SK-N-SH (cell line): ENCODE data around the gene ANKMY2. TPM values are rescaled to one million over a fixed set of nuclear protein-coding genes. Genes with fewer than 3 reads are reported as not detected.

Experiments
- ELF1 ChIP-seq: IDR thresholded peaks from 2 replicates; pipeline ENCODE4 v1.4.0; 2012
- EZH2phosphoT487 ChIP-seq: fragments of 200-600 bp; sonication (generic); IDR thresholded peaks from 2 replicates; pipeline ENCODE4 v1.6.1; 2017; ENCODE audit warnings: low read depth, mixed run types, mild to moderate bottlenecking, antibody characterized with exemption, moderate library complexity, borderline replicate concordance
- GATA2 ChIP-seq: sonication (generic); formaldehyde crosslinking; IDR thresholded peaks from 2 replicates; pipeline ENCODE4 v1.5.0; 2020; ENCODE audit warnings: mild to moderate bottlenecking, missing genetic modification reagents
- MXI1 ChIP-seq: IDR thresholded peaks from 2 replicates; pipeline ENCODE4 v1.6.1; 2012; ENCODE audit warnings: mild to moderate bottlenecking, low read depth, low read length, improper control_type of control experiment
- NFIC ChIP-seq: IDR thresholded peaks from 2 replicates; pipeline ENCODE4 v1.4.0; 2012; ENCODE audit warnings: borderline replicate concordance
- TCF12 ChIP-seq: IDR thresholded peaks from 2 replicates; pipeline ENCODE4 v1.4.0; 2012
- polyA plus RNA-seq, 3 experiments: library from polyadenylated mRNA; depleted of rRNA; stranded (reverse); fragments of >200 nt; gene quantifications; 2 replicates each; pipeline ENCODE4 v1.2.3, GENCODE V29; 2012
- TF ChIP-seq, protein P1 (sequence below): fragments of 200-600 bp; sonication (generic); IDR thresholded peaks from 2 replicates; pipeline ENCODE4 v1.6.1; 2017; ENCODE audit warnings: antibody characterized with exemption, mild to moderate bottlenecking, moderate library complexity
- TF ChIP-seq, protein P2 (sequence below): IDR thresholded peaks from 2 replicates; pipeline ENCODE4 v1.4.0; 2012; ENCODE audit warnings: low read depth
- TF ChIP-seq, protein P3 (sequence below): IDR thresholded peaks from 2 replicates; pipeline ENCODE4 v1.4.0; 2012; ENCODE audit warnings: low read depth, borderline replicate concordance
- TF ChIP-seq, protein P4 (sequence below): IDR thresholded peaks from 2 replicates; pipeline ENCODE4 v1.6.1; 2012; ENCODE audit warnings: mild to moderate bottlenecking, low read depth, low read length, moderate library complexity

ANKMY2 gene
- polyA plus RNA-seq, 1 of the 3 experiments (the other 2 are of a cell fraction) = 15.8 TPM

DNA sequence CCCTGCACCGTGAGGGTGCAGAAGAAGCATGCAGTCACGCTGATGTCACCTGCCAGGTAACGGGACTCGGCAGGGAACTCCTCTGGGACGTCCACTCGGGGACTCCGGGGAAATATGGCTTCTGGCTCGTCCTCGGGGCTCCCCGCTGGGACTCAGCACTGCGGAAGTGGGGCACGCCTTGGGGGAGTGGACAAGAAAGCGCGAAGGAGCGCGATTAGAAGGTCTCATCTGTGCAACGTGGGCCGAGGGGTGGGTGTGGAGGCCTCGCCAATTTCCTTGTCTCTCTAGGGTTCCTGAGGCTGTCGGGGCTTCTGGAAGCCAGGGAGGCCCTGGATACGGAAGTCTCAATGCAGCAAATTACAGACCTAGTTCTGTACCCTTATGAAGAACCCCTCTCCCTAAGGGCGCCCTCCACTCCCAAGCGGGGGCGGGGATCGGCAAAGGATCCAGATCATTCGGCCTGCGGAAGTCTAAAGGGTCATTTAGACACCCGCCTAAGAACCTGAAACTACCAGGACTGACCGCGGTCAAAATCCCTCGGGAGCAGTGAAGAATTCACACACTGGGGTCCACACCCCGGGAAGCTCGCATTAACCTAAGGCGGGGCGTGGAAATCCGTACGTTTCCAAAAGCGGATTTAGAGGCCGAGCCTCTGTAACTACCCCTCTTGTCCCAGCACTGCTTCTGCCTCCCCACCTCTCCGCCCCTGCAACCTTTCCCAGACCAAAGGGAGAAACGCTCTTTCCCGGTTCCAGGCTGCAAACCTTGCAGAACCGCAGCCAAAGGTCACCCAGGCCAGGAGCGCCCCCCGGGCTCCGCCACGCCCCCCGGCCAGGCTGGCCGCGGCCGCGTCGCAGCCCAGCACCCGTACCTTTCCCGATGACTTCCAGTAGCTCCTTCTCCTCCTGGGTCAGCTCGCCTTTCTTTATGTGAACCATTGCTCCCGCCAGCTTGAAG is 640 bp downstream of the ANKMY2 start (continued):
- TF ChIP-seq, protein P1, sequence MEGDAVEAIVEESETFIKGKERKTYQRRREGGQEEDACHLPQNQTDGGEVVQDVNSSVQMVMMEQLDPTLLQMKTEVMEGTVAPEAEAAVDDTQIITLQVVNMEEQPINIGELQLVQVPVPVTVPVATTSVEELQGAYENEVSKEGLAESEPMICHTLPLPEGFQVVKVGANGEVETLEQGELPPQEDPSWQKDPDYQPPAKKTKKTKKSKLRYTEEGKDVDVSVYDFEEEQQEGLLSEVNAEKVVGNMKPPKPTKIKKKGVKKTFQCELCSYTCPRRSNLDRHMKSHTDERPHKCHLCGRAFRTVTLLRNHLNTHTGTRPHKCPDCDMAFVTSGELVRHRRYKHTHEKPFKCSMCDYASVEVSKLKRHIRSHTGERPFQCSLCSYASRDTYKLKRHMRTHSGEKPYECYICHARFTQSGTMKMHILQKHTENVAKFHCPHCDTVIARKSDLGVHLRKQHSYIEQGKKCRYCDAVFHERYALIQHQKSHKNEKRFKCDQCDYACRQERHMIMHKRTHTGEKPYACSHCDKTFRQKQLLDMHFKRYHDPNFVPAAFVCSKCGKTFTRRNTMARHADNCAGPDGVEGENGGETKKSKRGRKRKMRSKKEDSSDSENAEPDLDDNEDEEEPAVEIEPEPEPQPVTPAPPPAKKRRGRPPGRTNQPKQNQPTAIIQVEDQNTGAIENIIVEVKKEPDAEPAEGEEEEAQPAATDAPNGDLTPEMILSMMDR = peak; percentile 21; the same call in 1 of the 2 replicates
- no peak for TF ChIP-seq TCF12
- TF ChIP-seq MXI1 = peak; percentile 42
- TF ChIP-seq, protein P2, sequence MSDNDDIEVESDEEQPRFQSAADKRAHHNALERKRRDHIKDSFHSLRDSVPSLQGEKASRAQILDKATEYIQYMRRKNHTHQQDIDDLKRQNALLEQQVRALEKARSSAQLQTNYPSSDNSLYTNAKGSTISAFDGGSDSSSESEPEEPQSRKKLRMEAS = peak; percentile 86
- peak; percentile 67; the same call in 1 of the 2 replicates for TF ChIP-seq ELF1
- no peak for TF ChIP-seq EZH2phosphoT487
- TF ChIP-seq NFIC = peak; percentile 15; the same call in 1 of the 2 replicates
- TF ChIP-seq, protein P3, sequence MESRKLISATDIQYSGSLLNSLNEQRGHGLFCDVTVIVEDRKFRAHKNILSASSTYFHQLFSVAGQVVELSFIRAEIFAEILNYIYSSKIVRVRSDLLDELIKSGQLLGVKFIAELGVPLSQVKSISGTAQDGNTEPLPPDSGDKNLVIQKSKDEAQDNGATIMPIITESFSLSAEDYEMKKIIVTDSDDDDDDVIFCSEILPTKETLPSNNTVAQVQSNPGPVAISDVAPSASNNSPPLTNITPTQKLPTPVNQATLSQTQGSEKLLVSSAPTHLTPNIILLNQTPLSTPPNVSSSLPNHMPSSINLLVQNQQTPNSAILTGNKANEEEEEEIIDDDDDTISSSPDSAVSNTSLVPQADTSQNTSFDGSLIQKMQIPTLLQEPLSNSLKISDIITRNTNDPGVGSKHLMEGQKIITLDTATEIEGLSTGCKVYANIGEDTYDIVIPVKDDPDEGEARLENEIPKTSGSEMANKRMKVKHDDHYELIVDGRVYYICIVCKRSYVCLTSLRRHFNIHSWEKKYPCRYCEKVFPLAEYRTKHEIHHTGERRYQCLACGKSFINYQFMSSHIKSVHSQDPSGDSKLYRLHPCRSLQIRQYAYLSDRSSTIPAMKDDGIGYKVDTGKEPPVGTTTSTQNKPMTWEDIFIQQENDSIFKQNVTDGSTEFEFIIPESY = no peak
- peak; percentile 30; the same call in 1 of the 2 replicates for TF ChIP-seq GATA2 (CRISPR knock-in tag)
- TF ChIP-seq, protein P4, sequence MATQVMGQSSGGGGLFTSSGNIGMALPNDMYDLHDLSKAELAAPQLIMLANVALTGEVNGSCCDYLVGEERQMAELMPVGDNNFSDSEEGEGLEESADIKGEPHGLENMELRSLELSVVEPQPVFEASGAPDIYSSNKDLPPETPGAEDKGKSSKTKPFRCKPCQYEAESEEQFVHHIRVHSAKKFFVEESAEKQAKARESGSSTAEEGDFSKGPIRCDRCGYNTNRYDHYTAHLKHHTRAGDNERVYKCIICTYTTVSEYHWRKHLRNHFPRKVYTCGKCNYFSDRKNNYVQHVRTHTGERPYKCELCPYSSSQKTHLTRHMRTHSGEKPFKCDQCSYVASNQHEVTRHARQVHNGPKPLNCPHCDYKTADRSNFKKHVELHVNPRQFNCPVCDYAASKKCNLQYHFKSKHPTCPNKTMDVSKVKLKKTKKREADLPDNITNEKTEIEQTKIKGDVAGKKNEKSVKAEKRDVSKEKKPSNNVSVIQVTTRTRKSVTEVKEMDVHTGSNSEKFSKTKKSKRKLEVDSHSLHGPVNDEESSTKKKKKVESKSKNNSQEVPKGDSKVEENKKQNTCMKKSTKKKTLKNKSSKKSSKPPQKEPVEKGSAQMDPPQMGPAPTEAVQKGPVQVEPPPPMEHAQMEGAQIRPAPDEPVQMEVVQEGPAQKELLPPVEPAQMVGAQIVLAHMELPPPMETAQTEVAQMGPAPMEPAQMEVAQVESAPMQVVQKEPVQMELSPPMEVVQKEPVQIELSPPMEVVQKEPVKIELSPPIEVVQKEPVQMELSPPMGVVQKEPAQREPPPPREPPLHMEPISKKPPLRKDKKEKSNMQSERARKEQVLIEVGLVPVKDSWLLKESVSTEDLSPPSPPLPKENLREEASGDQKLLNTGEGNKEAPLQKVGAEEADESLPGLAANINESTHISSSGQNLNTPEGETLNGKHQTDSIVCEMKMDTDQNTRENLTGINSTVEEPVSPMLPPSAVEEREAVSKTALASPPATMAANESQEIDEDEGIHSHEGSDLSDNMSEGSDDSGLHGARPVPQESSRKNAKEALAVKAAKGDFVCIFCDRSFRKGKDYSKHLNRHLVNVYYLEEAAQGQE = no peak
